Measurements from ENCODE around the gene HELLS. TPM values are rescaled to one million over a fixed set of nuclear protein-coding genes. Genes with fewer than 3 reads are reported as not detected.
"Not testable (repeated sequence)": the region's sequence is repeated elsewhere in the genome, so short reads cannot be mapped to it uniquely, and the experiment has no call there.

HELLS gene
- total and polyA plus RNA-seq, 5 experiments from 2014 or later, result 5.3 to 7.8 (median 6.3) TPM

DNA sequence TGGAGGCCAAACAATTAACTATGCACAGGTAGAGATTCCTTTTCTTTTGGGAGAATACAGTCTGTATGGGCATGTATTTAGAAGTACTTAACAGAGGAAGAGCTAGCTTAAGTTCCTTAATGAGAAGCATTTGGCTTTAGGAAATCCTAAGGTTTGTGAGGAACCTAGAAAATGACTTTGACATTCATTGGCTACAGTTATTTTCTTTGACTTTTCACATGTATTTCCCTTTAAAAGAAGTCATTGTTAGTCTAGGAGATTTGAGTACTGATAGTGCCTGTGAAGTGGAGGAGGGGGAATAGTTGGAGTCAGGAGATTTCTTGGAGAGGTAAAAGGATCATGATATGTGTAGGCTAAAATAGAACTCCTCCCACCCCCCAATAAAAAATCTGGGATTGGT is 3.6 kb downstream of the HELLS start:
- no peak for DNase-seq
- peaks cover 0 to 3% (median 0%) of the 10 kb centered on the region in 3 donors for H3K36me3 Mint-ChIP-seq
- POLR2A ChIA-PET, result no interaction called here
- H3K27me3 Mint-ChIP-seq, result peaks cover 0 to 13% (median 2%) of the 10 kb centered on the region in 5 donors
- H3K9me3 Mint-ChIP-seq, result no peaks in the 10 kb centered on the region
- no peak overlapping the region for H3K4me3 Mint-ChIP-seq
- ATAC-seq, result no peak
- peaks cover 15 to 24% (median 23%) of the 10 kb centered on the region in 4 donors for H3K4me1 Mint-ChIP-seq
- H3K27ac Mint-ChIP-seq, result no peak overlapping the region

GRCh38 chr10:94567714-94568307 is 22.2 kb downstream of the HELLS start:
- DNase-seq, H3K4me3 Mint-ChIP-seq, H3K27ac Mint-ChIP-seq, H3K9me3 Mint-ChIP-seq, H3K27me3 Mint-ChIP-seq, ATAC-seq, POLR2A ChIA-PET, H3K4me1 Mint-ChIP-seq: not testable (repeated sequence)
- peaks cover 0 to 17% (median 6%) of the 10 kb centered on the region in 3 donors for H3K36me3 Mint-ChIP-seq

GRCh38 chr10:94571081-94571480 is 25.5 kb downstream of the HELLS start:
- POLR2A ChIA-PET, result interaction anchor here (0.6 kb wide), 1 partner anchor 23 kb away, joined by 3 read pairs; no protein-coding TSS in a partner anchor
- Mint-ChIP-seq H3K4me3 (no peak overlapping the region), H3K27me3 (no peaks in the 10 kb centered on the region), H3K4me1 (no peaks in the 10 kb centered on the region), H3K36me3 (peaks cover 0 to 15% (median 5%) of the 10 kb centered on the region in 3 donors), H3K9me3 (no peaks in the 10 kb centered on the region), H3K27ac (no peak overlapping the region)
- ATAC-seq (no peak), DNase-seq (no peak)

GRCh38 chr10:94571528-94571927 is 25.9 kb downstream of the HELLS start:
- no peak overlapping the region for H3K4me3 Mint-ChIP-seq
- POLR2A ChIA-PET, result no interaction called here
- H3K27ac Mint-ChIP-seq, result peak overlapping the region in 1 of 10 donors; percentile 44
- H3K9me3 Mint-ChIP-seq, result no peaks in the 10 kb centered on the region
- ATAC-seq, result no peak
- DNase-seq, result no peak
- no peaks in the 10 kb centered on the region for H3K27me3 Mint-ChIP-seq
- peaks cover 0 to 14% (median 5%) of the 10 kb centered on the region in 3 donors for H3K36me3 Mint-ChIP-seq
- no peaks in the 10 kb centered on the region for H3K4me1 Mint-ChIP-seq

DNA sequence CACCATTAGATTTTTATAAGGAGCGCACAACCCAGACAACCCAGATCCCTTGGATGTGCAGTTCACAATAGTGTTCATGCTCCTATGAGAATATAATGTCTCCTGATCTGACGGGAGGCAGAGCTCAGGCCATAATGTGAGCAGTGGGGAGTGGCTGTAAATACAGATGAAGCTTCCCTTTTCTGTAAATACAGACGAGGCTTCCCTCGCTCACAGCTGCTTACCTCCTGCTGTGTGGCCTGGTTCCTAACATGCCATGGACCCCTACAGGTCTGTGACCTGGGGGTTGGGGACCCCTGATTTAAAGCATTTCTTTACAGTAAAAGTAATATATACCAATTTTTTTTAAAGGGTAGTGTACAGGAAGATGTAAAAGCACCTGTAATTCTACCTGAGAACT is 33.2 kb downstream of the HELLS start:
- Mint-ChIP-seq H3K27ac (no peak overlapping the region), H3K4me3 (no peak overlapping the region), H3K36me3 (peaks cover 0 to 7% (median 6%) of the 10 kb centered on the region in 3 donors), H3K27me3 (no peaks in the 10 kb centered on the region), H3K4me1 (no peaks in the 10 kb centered on the region), H3K9me3 (no peaks in the 10 kb centered on the region)
- POLR2A ChIA-PET, result no interaction called here
- DNase-seq (no peak), ATAC-seq (no peak)

GRCh38 chr10:94583124-94583523 is 37.5 kb downstream of the HELLS start:
- Mint-ChIP-seq H3K4me3 (no peak overlapping the region), H3K36me3 (peaks cover 0 to 6% (median 4%) of the 10 kb centered on the region in 3 donors), H3K4me1 (no peaks in the 10 kb centered on the region), H3K27me3 (no peaks in the 10 kb centered on the region), H3K9me3 (no peaks in the 10 kb centered on the region), H3K27ac (no peak overlapping the region)
- no peak for DNase-seq
- ATAC-seq, result no peak
- POLR2A ChIA-PET, result no interaction called here

GRCh38 chr10:94591461-94592205 is 46.0 kb downstream of the HELLS start:
- no peaks in the 10 kb centered on the region for H3K27me3 Mint-ChIP-seq
- H3K4me3 Mint-ChIP-seq, result no peak overlapping the region
- H3K36me3 Mint-ChIP-seq, result peaks cover 10 to 34% (median 32%) of the 10 kb centered on the region in 3 donors
- no peak overlapping the region for H3K27ac Mint-ChIP-seq
- H3K9me3 Mint-ChIP-seq, result no peaks in the 10 kb centered on the region
- no peaks in the 10 kb centered on the region for H3K4me1 Mint-ChIP-seq
- DNase-seq (no peak), ATAC-seq (no peak)
- POLR2A ChIA-PET, result no interaction called here

DNA sequence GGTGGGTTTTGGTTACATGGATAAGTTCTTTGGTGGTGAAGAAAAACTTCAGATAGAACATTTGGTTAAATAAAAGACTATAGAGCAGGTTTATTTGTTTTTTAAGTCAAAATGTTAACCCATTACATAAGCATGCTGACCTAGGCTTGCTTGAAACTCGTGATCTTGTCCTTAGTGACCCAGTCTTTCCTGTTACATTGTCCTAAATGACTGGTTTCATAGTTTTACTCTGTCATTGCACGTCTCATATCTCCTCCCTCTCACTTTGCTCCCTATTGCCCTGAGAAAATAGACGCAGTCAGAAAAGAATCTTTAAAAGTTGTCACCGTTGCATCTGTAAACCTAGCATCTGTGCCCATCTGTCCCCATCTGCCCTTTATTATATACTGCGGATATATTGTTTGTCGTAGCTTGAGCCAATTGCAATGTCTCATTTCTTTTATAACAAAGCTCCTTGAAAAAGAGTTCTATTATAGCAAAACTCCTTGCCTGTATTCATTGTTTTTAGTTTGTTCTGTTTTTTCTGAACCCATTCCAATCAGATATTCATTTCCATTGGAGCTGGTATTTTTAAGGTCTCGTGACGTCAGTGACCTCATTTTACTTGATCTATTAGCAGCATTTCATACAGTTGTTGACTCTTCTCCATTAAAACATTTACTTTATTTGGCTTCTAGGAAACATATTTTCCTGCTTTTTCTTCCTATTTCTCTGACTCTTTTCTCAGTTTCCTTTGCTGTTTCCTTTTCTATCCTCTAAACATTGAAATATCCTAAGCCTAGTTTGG is 57.3 kb downstream of the HELLS start:
- Mint-ChIP-seq H3K4me1 (no peaks in the 10 kb centered on the region), H3K27me3 (no peaks in the 10 kb centered on the region), H3K4me3 (no peak overlapping the region), H3K36me3 (peaks cover 0 to 17% (median 5%) of the 10 kb centered on the region in 3 donors), H3K9me3 (no peaks in the 10 kb centered on the region), H3K27ac (no peak overlapping the region)
- ATAC-seq (no peak), DNase-seq (no peak)
- POLR2A ChIA-PET, result no interaction called here

GRCh38 chr10:94607111-94607510 is 61.5 kb downstream of the HELLS start:
- ATAC-seq, result no peak

GRCh38 chr10:94608559-94608958 is 63.0 kb downstream of the HELLS start:
- Mint-ChIP-seq H3K4me1 (no peaks in the 10 kb centered on the region), H3K36me3 (peaks cover 0 to 17% (median 5%) of the 10 kb centered on the region in 3 donors), H3K9me3 (no peaks in the 10 kb centered on the region), H3K27ac (no peak overlapping the region), H3K4me3 (no peak overlapping the region), H3K27me3 (no peaks in the 10 kb centered on the region)
- POLR2A ChIA-PET, result no interaction called here
- no peak for DNase-seq
- ATAC-seq, result no peak

More at GRCh38 chr10:94607111-94607510, 61.5 kb downstream of the HELLS start:
- POLR2A ChIA-PET, result no interaction called here
- H3K9me3 Mint-ChIP-seq, result no peaks in the 10 kb centered on the region
- no peak overlapping the region for H3K4me3 Mint-ChIP-seq
- H3K36me3 Mint-ChIP-seq, result peaks cover 0 to 19% (median 5%) of the 10 kb centered on the region in 3 donors
- H3K27me3 Mint-ChIP-seq, result no peaks in the 10 kb centered on the region
- no peaks in the 10 kb centered on the region for H3K4me1 Mint-ChIP-seq
- no peak overlapping the region for H3K27ac Mint-ChIP-seq
- no peak for DNase-seq

DNA sequence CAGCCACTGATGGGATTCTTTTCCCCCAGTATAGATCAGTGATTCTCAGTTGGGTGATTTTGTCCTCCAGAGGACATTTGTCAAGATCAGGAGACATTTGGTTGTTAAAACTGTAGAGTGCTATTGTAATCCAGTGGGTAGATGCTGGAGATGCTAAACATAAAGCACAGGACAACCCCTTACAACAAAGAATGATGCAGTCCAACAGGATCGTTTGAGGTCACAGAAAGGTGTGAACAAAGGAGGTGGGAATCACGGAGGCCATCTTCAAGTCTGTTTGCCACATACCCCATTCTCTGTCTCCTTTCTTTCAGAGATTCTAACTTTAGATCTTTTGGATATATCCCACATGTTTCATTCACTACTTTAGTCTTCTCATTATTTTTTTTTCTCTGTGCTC is 69.0 kb downstream of the HELLS start:
- no peaks in the 10 kb centered on the region for H3K27me3 Mint-ChIP-seq
- POLR2A ChIA-PET, result no interaction called here
- DNase-seq (no peak), ATAC-seq (no peak)
- peaks cover 0 to 2% (median 0%) of the 10 kb centered on the region in 4 donors for H3K4me1 Mint-ChIP-seq
- no peak overlapping the region for H3K4me3 Mint-ChIP-seq
- H3K36me3 Mint-ChIP-seq, result peaks cover 0 to 10% (median 0%) of the 10 kb centered on the region in 3 donors
- no peak overlapping the region for H3K27ac Mint-ChIP-seq
- H3K9me3 Mint-ChIP-seq, result no peaks in the 10 kb centered on the region

GRCh38 chr10:94617389-94617944 is 71.9 kb downstream of the HELLS start:
- H3K9me3 Mint-ChIP-seq, result no peaks in the 10 kb centered on the region
- no peak overlapping the region for H3K27ac Mint-ChIP-seq

More at GRCh38 chr10:94617389-94617944, 71.9 kb downstream of the HELLS start:
- DNase-seq (no peak), ATAC-seq (no peak)
- no peaks in the 10 kb centered on the region for H3K27me3 Mint-ChIP-seq
- peaks cover 0 to 2% (median 0%) of the 10 kb centered on the region in 4 donors for H3K4me1 Mint-ChIP-seq
- H3K4me3 Mint-ChIP-seq, result no peak overlapping the region
- H3K36me3 Mint-ChIP-seq, result no peaks in the 10 kb centered on the region
- POLR2A ChIA-PET, result no interaction called here

All from naive thymus-derived CD8-positive, alpha-beta T cell (primary cell).